GM21529 (cell line): ENCODE results near the gene TENM4.

Experiments
- ATAC-seq: cut with Tn5 transposase; IDR thresholded peaks from one replicate; pipeline ENCODE4 v1.9.1; 2021; ENCODE audit not compliant: unreplicated experiment

Gene TENM4

DNA sequence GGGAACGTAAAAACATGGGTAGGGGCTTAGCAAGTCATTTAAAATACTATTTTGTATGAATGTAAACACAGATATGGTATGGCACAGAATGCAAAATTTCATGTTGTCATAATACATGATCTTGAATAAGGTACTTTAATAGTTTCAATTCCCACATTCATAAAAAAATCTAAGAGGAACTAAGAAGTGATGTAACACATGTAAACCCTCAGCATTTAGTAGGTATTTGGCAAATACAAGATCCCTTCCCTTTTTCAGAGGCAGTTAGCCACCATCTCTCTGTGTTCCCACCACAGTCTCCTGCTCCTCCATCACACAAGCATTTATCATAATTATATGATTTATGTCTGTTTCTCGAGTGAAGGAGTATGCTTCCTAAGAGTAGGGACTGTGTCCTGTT lies 251.8 kb downstream of the TENM4 start:
- no peak for ATAC-seq

DNA sequence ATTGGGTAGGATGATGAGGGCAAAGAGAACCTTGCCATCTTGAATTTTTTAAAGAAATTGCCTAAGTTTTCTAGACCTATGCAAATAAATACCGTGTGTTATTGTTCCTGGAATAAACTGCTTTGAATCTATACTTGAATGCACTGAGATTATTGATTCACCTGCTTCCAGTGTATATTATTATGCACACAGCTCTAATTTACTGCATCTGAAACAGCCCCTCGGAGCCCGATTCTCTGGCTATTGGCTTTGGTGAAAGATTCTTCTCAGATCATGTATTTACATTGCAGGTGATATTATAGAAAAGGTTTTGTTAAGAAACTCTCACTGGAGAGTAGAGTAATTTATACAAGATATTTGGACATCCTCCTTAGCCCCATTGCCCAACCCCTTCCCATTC lies 254.2 kb downstream of the TENM4 start:
- no peak for ATAC-seq

DNA sequence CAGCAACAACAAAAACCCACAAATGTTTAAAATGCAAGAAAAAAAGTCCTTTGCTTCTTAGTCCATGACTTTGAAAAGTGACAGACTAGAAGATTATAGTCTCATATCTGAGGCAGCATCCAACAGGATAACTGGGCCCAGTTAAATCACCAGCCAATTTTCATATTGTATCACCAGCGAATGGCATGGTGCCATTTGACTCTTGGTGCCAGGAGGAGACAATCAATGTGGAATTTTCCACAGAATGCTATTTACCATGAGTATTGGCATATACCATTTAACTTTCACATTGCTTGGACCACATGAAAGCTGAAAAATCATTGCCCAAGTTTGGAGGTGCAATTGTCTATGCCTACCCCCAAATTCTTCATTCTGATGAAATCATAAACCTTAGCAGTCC lies 255.5 kb downstream of the TENM4 start:
- no peak for ATAC-seq

DNA sequence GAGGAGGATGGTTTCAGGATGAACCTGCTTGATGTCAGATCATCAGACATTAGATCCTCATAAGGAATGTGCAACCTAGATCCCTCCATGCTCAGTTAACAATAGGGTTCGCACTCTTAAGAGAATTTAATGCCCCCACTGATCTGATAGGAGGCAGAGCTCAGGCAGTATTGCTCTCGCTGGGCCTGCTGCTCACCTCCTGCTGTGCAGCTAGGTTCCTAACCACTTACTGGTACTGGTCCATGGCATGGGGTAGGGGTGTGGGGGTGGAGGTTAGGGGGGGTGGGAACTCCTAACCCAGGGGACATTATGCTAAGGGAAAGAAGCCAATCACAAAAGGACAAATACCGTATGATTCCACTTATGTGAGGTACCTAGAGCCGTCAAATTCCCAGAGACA lies 256.5 kb downstream of the TENM4 start:
- ATAC-seq, result no peak

DNA sequence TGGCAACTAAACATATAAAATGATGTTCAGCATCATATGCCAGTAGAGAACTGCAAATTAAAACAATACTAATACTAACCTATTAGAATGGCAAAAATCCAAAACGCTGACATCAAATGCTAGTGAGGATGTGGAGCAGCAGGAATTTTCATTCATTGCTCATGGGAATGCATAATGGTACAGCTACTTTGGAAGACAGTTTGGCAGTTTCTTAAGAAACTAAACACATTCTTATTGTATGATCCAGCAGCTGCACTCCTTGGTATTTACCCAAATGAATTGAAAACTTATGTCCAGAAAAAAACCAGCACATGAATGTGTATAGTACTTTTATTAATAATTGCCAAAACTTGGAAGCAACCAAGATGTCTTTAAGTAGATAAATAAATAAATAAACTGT lies 258.0 kb downstream of the TENM4 start:
- no peak for ATAC-seq

DNA sequence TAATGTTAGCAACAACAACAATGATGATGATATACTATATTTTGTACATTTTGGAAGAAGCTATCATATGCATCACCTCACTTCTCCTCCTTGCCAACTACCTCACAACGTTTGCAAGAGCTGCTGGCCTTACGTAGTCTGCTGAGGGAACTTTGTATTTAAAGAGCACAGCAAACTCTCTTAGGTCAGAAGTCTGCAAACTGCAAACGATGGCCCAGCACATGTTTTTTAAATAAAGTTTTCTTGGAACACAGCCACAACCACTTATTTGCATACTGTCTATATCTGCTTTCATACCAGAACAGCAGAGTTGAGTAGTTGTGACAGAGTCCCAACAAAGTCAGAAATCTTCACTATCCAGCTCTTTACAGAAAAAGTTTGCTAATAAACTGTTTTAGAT lies 261.7 kb downstream of the TENM4 start:
- no peak for ATAC-seq

DNA sequence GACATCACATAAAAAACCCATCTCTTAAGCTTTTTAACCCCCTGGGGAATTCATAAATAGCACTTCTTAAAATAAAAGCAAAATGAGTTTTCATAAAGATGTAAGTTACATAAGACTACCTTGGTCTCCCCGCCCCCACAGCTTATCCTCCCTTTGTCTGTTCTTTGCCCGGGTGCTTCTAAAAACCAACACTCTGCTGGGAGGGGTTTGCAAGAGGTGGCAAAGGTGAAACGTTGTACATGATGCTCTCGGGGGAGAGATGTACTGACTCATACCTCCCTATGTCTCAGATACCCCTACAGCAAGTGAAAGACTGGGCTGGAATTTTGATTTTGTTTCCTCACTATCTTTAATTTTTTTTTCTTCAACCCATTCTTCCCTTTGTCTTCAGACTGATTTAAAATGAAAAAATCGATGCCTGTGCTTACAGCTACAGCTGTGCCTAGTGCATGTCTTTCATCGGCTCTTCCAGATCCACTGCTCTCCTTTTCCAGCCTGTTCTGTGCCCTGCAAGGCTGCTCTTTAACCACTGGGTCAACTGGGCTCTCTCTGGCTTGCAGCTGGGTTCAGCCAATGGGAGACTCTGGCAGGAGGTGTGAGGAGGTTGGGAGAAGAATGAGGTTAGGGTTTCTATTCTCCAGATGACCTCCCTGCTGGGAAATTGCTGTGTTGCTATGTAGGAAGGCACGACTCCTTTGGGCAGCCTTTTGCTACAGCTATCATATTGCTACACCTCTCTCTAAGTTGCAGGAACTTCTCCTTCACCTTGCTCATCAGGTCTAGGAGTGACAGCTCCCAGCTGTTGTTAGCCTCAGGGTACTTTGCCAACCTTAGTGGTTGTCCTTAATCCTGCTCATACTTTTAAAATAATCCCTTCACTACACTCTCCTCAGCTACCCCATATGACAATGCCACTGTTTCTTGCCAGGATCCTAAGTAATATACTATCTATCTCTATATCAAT lies 266.5 kb downstream of the TENM4 start:
- ATAC-seq, result no peak

DNA sequence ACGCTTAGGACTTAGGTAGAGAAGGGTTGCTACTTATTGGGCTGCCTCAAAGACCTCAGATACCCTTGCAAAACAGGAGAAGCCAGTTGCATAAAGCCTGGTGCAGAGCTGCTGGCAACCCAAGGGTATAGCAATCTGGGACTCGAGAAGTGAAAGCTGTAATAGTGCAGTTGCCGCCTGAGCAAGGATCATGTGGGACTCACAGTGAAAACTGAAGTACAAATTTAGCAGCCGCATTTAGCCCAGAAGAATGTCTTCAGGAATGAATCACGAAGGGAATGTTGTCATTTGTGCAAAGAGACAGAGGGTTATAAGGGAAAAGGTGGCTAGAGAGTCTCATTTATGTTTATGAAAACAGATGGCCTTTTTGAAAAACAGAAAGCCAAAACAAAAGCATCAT lies 267.2 kb downstream of the TENM4 start:
- ATAC-seq, result no peak

DNA sequence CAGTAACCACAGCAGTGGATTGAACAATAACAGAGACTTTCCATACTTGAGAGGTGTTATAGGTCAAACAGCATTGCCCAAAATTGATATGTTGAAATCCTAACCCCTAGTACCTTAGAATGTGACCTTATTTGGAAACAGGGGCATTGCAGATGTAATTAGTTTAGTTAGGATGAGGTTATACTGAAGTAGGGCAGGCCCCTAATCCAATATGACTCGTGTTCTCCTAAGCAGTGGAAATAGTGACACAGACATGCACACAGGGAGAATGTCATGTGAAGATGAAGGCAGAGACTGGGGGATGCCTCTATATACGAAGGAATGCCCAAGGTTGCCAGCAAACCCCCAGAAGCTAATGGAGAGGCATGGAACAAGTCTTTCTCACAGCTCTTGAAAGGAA lies 270.5 kb downstream of the TENM4 start:
- ATAC-seq, result no peak

DNA sequence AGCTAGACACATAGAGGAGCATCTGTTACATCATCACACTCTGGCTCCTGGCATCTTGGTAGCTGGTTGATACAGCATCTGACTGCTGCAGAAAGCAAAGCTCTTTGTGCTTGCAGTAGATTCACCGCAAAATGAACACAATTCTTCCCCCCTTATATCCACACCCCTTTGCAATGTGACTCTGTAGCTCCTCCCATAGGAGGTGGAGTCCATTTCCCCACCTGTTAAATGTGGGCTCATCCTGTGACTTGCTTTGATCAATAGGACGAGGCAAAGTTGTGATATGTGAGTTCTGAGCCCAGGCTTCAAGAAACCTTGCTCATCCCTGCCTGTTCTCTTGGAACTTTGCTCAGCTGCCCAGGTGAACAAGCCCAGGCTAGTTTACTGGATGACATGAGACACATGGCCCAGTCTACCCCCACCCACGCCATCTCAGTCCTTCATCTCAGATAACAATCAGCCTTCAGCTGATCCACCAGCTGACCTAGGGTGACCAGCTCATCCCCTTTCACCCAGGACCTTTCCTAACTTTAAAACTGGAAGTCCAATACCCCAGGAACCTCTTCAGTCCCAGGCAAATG lies 272.2 kb downstream of the TENM4 start:
- ATAC-seq, result no peak

DNA sequence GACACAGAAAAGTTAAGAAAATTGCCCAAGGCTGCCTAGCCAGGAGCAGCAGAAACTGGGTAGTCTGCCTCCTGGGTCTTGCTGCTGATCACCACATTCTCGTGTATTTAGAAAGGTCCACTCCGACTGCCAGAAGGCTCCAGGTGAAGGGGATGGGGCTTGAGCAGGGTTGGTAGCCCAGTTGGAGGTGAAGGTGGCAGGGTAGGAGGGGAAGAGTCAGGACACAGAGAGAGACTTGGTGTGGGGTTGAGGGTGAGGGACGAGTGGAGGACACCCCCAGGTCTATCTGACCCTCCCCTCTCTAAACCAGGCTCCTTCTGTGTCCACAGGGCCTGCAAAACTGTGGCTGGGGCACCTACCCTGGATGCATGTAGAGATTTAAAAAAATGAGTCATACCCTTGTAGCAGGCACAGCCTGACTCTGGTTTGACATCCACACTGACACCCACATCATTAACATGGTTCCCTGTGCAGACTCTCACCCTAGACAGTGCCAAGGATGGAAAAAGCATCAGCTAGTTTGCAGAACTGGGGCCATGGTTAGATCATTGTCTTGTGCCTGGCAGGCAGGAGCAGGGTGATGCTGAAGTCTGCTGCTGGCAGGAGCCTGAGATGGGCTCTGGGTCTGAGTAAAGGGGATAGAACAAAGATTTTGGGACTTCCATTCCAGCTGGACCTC lies 273.2 kb downstream of the TENM4 start:
- no peak for ATAC-seq

DNA sequence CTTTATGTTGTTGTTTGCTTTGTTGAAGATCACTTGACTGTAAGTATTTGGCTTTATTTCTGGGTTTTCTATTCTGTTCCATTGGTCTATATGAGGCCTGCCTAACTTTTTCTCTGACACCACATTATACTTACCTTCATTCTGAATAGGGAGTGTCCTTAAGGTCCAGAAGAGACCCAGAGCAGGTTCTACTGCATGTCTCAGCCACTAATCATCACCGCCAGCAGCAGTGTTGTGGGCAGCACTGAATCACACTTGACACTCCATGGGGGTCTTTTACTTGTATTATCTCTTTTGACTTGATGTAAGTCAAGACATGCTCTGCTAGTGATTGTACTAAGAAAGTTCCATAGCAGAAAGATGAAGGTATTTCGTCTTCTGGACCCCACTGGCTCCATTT lies 274.9 kb downstream of the TENM4 start:
- no peak for ATAC-seq

DNA sequence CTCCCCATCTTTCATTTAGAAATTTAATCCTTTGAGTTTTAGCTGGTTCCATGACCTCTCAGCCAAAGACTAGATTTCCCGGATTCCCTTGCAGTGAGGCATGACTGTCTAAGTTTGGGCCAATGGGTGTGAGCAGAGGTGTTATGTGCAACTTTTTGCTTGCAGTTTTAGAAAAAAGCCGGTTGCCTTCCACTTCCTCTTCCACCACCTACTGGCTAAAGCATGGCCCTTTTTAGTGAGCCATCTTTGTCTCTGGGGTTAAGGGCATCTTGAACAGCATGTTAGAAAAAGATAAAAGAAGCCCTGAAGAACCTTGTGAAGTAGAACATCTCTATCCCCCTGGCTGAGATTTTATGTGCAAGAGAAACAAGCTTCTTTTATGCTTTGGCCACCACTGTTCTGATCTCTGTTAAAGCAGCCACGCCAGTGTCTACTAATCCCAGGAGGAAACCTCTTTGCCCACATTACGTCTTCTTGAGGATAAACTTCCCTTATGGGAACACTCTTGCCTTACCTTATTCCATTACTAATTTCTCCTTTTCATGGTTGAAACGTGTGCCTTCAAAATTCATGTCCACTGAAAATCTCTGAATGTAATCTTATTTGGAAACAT lies 279.9 kb downstream of the TENM4 start:
- ATAC-seq, result no peak

DNA sequence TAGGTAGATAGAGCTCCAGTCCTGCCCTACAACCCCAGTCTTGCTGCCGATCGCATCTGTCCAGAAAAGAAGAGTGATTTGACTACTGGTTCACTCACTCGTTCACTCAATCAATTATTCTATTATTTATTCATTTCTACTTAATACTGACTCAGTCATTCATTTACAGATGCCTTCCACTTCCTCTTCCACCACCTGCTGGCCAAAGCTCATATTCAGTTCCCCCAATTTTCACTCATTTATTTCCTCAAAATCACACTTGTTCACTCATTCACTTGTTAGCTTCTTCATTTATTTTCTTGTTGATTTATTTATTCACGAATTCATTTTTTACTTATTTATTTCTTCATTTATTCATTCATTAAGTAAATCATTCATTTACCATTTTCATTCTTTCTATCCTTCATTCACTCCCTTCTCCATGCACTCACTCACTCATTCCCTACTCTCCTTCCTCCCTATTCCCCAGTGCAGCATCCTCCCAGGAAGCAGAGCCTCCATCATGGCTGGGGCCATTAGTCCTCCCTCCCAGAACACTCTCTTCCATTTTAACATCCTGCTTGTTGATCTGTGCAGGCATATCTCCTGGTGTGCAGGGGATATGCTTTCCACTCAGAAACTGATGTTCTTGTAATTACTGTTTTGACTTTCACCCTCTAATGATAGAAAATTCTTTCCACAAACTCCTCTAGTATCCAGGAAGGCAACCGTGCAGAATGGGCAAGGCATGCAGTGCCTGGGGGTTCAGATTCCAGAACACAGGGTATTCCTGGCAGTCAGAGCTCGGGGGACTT lies 281.0 kb downstream of the TENM4 start:
- ATAC-seq, result no peak

DNA sequence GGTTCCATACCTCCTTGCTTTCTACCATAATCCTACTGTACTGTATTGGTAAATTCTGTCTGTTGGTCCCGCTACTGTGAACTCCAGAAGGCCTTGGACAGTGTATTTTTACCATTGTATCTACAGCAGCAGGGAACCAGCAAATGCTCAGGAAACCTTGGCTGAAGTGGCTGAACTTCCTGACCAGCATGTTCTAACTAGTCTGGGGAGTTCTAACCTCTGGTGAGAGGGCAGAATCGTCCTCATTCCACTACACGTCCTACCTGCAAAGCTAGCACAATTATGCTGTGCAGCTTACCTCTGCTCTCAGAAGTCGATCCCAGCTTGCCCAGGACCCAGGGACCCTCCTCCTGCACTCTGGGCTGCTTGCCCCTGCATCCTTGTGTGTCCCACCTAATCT lies 283.1 kb downstream of the TENM4 start:
- ATAC-seq, result no peak

DNA sequence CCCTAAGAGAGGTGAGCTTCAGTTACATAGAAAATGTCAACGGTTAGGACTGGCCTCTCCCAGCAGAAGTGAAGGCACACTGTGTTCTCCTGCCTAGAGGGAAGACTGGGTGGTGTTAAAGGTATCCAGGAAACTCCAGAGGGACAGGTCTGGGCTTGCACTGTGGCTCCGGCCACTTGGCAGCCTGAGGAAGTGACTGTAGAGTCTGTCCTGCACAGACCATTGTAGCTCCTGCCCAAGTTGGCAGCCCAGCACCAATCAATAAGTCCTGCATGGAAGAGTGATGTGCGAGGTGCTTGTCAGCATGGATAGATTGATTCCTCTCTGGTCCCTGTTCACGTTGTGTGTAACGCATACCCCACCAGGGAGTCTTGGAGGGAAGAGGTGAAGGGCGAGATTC lies 284.8 kb downstream of the TENM4 start:
- ATAC-seq, result no peak

DNA sequence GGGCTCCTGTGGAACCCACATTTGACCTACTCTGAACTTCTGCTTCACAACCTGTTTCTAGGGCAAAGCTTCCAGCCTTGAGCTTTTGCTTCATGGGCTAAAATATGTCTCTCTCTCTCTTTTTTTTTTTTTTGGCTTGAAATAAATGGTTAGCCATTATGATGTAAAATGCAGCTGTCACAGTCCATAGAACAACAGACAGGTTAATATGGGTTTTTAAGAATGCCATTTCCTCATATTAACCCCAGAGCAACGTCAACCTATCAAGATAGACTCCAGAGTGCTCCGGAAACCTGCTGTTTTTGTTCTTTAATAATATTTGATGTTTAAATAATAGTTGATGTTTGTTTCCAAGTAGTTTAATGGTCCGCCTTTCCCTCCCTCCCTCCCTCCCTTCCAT lies 285.6 kb downstream of the TENM4 start:
- no peak for ATAC-seq

DNA sequence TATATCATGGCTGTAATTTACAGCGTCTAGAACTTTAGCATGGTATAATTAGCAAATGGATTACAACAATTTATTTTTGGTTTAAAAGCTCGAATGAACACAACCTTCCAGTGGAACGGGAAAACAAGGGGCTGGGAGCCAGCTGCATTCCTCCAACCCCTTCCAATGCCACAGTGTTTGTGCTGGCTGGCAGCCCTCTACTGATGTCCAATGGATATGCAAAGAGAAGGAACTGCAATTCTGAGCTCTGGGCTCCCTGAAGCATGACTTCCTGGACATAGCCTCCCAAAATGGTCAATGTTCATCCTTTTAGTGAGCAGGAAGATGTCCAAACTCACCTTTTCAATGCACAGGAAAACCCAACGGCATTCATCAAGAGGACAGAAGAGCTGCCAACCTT lies 288.3 kb downstream of the TENM4 start:
- ATAC-seq, result no peak

DNA sequence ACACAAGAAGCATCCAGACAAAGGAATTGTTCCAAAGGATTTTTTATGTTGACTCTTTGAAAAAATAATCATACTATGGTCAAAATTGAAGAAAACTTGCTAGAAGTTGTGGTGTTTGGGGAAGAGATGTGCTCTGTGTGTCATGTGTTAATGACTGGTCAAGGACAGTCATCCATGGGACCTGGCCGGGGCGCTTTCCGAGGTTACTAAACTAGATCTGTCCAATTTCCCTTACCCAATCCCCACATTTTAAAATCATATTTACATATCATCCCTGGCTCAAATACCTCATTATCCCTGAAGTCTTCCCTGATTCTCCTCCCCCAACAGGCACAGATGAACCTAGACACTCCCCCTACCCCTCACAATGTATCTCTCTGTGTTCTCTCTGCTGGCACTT lies 289.4 kb downstream of the TENM4 start:
- no peak for ATAC-seq

DNA sequence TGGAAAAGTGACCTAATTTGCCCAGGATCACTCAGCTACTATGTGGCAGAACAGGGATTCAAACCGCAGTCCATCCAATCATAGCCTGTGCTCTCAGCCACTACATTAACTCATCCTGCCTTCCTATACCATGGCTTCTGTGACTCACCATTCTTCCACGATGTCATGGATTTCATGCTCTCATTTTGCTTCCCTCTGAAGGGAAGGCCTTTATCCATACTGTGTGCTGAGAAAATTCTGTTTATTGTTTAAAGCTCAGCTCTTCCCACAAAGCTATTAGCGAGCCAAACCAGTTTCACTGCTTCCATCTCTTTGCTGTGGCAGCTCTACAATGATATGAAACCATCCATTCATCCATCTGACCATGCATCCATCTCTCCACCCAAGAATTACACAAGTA lies 289.9 kb downstream of the TENM4 start:
- no peak for ATAC-seq

DNA sequence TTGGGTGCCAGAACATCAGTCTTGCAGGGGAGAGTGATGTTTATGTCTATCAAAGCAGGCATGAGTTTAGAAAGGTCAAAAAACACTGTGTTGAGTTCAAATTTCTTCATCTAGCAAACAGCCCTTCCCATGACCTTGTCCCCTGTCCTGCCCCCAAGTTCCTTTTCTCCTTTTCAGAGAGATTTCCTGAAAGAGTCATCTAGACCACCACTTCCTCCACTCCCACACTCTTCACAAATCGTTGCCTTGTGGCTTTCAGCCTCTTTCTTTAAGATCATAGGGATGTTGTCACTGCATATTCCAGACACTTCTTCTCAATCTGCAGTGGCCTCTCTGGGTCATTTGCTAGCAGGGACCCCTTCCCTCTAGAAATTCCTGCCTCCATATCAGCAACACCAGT lies 290.5 kb downstream of the TENM4 start:
- ATAC-seq, result no peak
